ENCODE measurements around the gene CEBPB. TPM values are rescaled to one million over a fixed set of nuclear protein-coding genes. Genes with fewer than 3 reads are reported as not detected.

Gene CEBPB
- total and polyA plus RNA-seq, 2 experiments from 2014 or later: 22.0 to 22.9 TPM

DNA sequence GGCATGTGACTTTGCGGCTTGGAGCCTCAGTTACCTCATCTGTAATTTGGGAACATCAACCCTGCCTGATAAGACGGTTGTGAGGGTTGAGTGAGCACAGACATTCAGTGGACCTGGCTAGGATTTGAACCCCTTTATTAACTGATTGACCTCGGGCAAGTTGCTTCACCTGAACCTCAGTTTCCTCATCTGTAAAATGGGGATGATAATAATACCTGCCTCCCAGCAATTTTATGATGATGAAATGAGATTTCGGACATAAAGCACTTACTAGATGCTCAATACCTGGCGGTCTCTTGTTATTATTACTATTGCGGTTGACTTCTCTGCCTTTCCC, 51.5 kb downstream of the CEBPB start:
- no peaks in the 10 kb centered on the region for H3K36me3 ChIP-seq
- H3K4me3 ChIP-seq: no peak overlapping the region
- H3K4me1 ChIP-seq (ENCODE audit: low read depth): no peaks in the 10 kb centered on the region
- DNase-seq (ENCODE audit: low read depth in 1 of 2, low spot score in 1 of 2): no peak
- TF ChIP-seq, protein P1, sequence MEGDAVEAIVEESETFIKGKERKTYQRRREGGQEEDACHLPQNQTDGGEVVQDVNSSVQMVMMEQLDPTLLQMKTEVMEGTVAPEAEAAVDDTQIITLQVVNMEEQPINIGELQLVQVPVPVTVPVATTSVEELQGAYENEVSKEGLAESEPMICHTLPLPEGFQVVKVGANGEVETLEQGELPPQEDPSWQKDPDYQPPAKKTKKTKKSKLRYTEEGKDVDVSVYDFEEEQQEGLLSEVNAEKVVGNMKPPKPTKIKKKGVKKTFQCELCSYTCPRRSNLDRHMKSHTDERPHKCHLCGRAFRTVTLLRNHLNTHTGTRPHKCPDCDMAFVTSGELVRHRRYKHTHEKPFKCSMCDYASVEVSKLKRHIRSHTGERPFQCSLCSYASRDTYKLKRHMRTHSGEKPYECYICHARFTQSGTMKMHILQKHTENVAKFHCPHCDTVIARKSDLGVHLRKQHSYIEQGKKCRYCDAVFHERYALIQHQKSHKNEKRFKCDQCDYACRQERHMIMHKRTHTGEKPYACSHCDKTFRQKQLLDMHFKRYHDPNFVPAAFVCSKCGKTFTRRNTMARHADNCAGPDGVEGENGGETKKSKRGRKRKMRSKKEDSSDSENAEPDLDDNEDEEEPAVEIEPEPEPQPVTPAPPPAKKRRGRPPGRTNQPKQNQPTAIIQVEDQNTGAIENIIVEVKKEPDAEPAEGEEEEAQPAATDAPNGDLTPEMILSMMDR (IDR thresholded peaks at IDR 0.05; ENCODE audit: low read depth, low read length): no peak
- no peak overlapping the region for H3K27ac ChIP-seq
- H3K27me3 ChIP-seq: no peaks in the 10 kb centered on the region
- H3K9me3 ChIP-seq (ENCODE audit: low read depth): no peaks in the 10 kb centered on the region

Other genes starting within 250 kb of the CEBPB start
- 6.3 and 13.4 TPM in 2 replicates for gene SNAI1, start 207.8 kb upstream of the CEBPB start, total RNA-seq
- 7.8 and 12.7 TPM in 2 replicates for gene SNAI1, start 207.8 kb upstream of the CEBPB start, polyA plus RNA-seq
- gene UBE2V1, start 77.7 kb upstream of the CEBPB start, total RNA-seq: 64.0 and 126 TPM in 2 replicates
- gene UBE2V1, start 77.7 kb upstream of the CEBPB start, polyA plus RNA-seq: 164 and 173 TPM in 2 replicates
- gene PEDS1, start 37.1 kb upstream of the CEBPB start, total RNA-seq: 36.9 and 38.4 TPM in 2 replicates
- gene PEDS1, start 37.1 kb upstream of the CEBPB start, polyA plus RNA-seq: 37.2 and 43.9 TPM in 2 replicates